NCI-H2107 treated with DMSO at 0.1 percent for 48 hours (cell line): Measurements from ENCODE around the gene NUCB2.

Experiments
- DNase-seq: peaks from one replicate; lab custom pipeline; 2025; ENCODE audit not compliant: unreplicated experiment; lab: John Stamatoyannopoulos, UW

NUCB2 gene

GRCh38 chr11:17331669-17332068 lies 55.1 kb downstream of the NUCB2 start:
- no peak for DNase-seq

DNA sequence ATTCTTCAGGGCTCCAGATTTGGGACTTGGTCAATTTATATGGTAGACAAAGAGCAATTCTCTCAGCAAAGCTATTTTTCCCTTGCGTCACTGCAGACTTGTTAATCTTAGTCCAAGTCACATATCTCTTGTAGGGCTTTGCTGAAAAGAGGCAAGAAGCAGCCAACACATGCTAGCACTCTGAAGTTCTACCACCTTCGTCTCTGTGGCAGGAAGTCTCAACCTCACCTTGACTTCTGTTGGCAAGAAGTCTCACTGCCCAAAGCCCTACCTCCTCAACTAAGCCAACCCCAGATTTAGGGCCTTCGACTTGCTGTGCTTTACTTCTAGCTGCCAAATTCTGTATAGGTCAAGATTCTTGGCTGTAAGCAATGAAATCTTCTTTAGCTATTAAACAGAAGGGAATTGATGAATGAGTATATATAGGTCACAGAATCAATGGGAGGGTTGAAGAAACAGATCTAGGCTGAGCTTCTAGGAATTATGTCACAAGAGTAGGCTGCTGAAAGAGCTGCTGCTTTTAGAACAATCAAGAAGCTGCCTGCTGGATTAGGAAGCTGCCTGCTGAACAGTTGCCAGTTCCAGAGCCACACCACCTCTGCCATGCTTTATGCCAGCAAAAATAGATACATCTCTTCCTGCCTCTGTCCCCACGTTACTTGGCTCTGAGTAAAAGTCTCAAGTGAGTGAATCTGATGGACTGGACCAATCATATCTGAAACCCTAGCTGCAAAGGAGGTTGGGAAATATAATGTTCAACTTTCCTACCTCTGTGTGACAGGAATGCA lies 57.5 kb downstream of the NUCB2 start:
- no peak for DNase-seq

DNA sequence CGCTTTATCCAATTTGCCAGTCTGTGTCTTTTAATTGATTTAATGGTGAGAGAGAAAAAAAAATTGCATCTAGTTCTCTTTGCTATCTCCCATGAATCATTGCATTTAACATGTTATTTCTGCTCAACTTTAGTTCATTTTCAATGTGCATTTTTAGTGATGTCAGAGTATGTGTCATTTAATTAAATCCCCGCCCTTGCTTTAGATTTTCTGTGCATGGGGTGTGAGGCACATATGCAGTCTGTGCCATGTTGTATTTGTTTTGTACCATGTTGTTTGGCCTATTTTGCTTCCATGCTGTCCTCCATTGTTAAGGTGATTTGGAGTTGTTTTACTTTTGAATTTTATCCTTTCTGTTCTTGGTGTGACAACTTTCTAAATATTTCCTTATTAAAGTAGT lies 66.7 kb downstream of the NUCB2 start:
- DNase-seq = no peak

GRCh38 chr11:17343907-17344306 lies 67.4 kb downstream of the NUCB2 start:
- DNase-seq = no peak

DNA sequence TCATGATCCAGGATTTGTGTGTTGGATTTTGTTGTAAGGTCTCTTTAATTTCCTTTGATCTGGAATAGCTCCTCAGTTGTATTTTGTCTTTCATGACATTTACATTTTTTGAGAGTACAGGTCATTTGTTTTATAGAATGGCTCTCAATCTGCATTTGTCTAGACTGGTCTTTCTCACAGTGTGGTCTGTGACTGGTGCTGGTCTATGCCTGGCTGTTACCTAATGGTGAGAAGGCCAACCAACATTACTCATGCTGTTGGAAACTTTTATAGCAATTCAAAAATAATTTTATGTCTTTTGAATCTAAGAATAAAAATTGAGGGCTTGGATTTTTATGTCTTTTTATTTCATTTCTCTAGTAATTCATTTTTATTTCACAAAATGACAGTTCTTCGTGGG lies 71.1 kb downstream of the NUCB2 start:
- no peak for DNase-seq

DNA sequence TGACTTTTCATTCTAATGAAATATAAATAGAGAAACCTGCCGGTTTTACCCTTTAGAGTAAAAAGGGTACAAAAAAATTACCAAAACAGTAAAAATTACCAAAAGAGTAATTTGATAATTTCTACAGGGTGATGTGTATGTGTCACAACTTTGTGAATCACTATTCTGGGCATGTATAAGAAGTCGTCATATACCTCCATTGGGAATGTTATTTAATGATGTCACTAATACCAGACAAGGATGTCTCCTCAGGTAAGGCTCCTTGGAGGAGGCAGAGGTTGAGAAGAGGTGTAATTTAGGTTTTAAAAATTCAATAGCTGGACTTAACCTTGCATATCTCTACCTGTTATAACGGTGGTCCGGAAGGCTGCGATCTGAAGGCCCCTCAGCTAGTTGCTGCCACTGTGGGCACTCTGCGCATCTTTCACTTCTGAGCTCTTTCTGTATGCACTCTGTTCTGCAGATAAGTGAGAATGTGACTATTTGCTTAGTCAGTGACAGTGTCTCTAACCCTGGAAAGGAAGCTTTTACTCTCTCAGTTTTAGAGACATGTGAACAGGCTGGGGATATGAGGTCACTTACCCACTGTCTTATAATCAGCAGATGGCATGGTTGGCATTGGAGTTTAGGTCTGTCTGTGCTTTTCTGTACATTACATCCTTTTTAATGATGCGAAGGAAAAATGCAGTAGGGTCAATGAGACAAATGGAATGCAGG lies 74.1 kb downstream of the NUCB2 start:
- no peak for DNase-seq

GRCh38 chr11:17351172-17351509 lies 74.6 kb downstream of the NUCB2 start:
- DNase-seq = no peak

- DNase-seq = peak; percentile 47
Measured at GRCh38 chr11:17351510-17352176, 75.1 kb downstream of the NUCB2 start, which contains the start of gene NCR3LG1. Gene NCR3LG1, plus strand, starts transcription at chr11:17351800. Its CDS starts 170 bp downstream, at chr11:17351970.

- peak; percentile 48 for DNase-seq
Measured at GRCh38 chr11:17352950-17353820, 76.6 kb downstream of the NUCB2 start.

DNA sequence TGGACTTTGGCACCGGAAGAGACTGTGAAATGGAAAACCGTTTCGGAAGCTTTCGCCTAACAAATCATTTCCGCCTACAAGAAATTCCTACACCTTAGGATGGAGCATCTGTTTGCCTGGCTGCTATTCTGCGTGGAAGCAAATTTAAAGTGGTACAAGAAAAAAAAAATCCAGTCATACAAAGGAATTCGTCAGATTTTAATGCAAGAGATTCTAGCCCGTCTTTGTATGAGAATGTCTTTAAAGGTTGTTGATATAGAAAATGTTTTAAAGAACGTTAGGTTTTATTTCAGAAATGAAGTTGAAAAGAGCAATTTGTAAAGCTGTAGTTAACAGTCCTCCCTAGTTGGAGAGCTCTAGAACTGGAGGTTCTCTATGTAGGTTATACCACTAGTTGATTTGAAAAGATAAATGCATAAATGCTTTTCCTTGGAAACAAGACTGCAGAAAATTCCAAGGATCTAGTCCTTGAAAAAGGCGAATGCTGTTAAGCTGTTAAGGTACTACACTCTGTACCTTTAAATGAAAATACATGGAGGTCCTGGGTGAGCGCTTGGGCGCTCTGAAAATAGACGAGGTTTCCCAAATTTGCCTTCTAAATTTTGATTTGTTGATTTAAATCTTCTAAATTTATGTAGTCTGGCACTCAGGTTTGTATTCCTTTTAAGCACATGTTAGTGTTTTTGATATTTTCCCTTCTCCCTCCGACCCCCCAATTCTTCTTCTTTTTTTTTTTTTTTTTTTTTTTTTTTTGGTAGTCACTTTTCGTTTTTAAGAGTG lies 77.5 kb downstream of the NUCB2 start:
- DNase-seq = peak; percentile 57

- DNase-seq = peak; percentile 48
Measured at GRCh38 chr11:17354601-17354991, 78.1 kb downstream of the NUCB2 start.

GRCh38 chr11:17366495-17366894 lies 90.0 kb downstream of the NUCB2 start:
- no peak for DNase-seq

GRCh38 chr11:17368551-17368950 lies 92.0 kb downstream of the NUCB2 start:
- no peak for DNase-seq

DNA sequence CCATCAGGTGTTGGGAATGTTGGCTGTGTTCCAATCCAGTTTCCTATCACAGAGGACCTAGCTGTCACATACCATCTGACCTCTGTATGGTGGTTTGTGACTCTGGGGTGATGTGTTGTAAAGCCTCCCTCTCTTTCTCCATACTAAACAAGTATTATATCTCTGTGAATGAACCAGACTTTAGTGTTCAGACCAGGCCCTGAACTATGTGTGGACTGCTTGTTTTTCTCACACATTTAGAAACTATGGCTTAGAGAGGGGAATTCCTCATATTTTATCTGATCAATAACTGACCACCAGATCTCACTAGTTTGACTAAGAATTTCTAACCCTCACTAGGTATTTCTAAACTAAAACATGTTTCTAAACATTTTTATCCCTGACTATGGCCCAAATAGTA lies 92.6 kb downstream of the NUCB2 start:
- no peak for DNase-seq

GRCh38 chr11:17369684-17370243 lies 93.2 kb downstream of the NUCB2 start:
- no peak for DNase-seq

DNA sequence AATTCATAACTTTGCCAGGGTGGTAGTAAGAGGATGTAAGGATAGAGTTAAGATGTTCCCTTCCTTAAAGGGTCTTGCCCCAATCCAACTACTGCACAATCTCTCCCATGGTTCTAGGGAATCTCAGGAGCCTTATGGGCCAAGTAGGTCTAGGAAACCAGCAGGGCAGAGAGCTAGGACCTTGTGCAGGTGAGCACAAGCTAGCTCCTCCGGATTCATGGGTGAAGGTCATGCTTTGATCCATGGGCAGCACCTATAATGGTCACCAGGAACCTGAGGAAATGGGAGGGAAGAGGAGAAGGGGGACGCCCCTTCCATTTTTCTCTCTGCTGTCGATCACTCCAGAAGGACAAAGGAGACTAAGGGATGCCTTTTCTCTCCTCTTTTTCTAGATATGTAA lies 95.1 kb downstream of the NUCB2 start:
- no peak for DNase-seq

- DNase-seq = no peak
Measured at GRCh38 chr11:17375547-17375946, 99.0 kb downstream of the NUCB2 start.

DNA sequence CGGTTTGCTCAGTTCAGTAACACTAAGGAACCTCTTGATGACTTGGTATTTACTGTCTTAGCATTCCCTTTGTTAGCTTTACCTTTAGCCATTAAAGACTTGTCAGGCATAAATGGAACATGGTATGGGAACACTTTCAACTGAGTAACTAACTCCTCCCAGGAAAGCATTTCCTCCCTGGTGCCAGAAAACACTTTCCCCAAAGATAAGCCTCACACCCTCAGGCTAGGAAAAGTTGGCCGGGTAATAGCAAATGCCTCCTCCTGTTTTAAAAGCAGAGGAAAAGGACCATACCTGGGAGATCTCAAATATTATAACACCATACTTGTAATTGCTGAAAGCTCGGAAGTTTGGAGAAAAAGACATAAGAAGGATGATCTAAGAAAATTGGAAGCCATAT lies 100.0 kb downstream of the NUCB2 start:
- no peak for DNase-seq

- no peak for DNase-seq
Measured at GRCh38 chr11:17378655-17379054, 102.1 kb downstream of the NUCB2 start.
